C4-2B (cell line): ENCODE data around the gene INPP4B.

Source experiments
- ZFX ChIP-seq: fragments of 450-650 bp; IDR thresholded peaks from 2 replicates; pipeline ENCODE4 v1.6.1; 2017
- TF ChIP-seq, protein P1 (sequence below): fragments of 450-650 bp; conservative IDR thresholded peaks from 2 replicates; pipeline ENCODE4 v1.5.1; 2017; ENCODE audit warnings: mild to moderate bottlenecking

DNA sequence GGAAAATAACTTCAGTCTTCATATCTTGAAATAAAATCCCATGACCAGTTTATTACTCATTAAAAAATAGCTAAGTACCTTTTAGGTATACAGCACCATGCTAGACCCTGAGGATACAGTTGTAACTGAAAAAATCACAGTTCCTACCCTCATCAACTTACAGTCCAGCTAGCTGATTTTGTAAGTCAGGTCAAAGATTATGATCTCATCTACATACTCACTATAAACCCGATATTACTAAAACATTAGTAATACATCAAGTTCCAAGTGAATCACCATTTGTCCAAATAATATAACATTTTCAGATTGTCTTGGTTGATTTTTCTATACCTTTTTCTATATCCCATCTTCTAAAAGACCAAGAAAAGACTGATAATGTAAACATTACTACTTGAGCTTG is 333.9 kb downstream of the INPP4B start:
- TF ChIP-seq, protein P1, sequence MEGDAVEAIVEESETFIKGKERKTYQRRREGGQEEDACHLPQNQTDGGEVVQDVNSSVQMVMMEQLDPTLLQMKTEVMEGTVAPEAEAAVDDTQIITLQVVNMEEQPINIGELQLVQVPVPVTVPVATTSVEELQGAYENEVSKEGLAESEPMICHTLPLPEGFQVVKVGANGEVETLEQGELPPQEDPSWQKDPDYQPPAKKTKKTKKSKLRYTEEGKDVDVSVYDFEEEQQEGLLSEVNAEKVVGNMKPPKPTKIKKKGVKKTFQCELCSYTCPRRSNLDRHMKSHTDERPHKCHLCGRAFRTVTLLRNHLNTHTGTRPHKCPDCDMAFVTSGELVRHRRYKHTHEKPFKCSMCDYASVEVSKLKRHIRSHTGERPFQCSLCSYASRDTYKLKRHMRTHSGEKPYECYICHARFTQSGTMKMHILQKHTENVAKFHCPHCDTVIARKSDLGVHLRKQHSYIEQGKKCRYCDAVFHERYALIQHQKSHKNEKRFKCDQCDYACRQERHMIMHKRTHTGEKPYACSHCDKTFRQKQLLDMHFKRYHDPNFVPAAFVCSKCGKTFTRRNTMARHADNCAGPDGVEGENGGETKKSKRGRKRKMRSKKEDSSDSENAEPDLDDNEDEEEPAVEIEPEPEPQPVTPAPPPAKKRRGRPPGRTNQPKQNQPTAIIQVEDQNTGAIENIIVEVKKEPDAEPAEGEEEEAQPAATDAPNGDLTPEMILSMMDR, result no peak
- TF ChIP-seq ZFX, result no peak
